Measurements from ENCODE around the gene CPD.
"Not testable (repeated sequence)": the region's sequence is repeated elsewhere in the genome, so short reads cannot be mapped to it uniquely, and the experiment has no call there.

CPD gene

DNA sequence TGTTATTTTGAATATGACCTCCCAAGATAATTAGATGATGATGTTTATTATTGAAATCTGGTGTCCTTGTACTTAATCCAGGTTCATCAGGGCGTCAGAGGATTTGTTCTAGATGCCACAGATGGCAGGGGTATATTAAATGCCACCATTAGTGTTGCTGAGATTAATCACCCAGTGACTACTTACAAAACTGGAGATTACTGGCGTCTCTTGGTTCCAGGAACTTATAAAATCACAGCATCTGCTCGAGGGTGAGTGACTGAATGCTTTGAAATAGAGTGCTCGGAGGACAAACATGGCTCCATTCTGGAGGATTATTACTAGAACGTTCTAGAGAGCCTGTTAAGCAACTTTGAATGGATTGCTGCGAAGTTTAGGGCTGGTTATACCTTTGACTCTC lies 65.0 kb downstream of the CPD start:
- Histone ChIP-seq H3K4me3 (ENCODE audit: low read length) (no peak overlapping the region), H3K4me1 (ENCODE audit: control insufficient read depth, insufficient read depth, low read length) (no peaks in the 10 kb centered on the region), H3K27me3 (ENCODE audit: control insufficient read depth, insufficient read depth, low read length) (no peaks in the 10 kb centered on the region), H3K9ac (ENCODE audit: low read depth, low read length) (no peak overlapping the region), H3K4me2 (ENCODE audit: low read length) (no peak overlapping the region), H3K9me3 (replicated peaks; ENCODE audit: low read length) (no peaks in the 10 kb centered on the region), H3K36me3 (ENCODE audit: insufficient read depth, low read length) (peaks cover 6% of the 10 kb centered on the region)

DNA sequence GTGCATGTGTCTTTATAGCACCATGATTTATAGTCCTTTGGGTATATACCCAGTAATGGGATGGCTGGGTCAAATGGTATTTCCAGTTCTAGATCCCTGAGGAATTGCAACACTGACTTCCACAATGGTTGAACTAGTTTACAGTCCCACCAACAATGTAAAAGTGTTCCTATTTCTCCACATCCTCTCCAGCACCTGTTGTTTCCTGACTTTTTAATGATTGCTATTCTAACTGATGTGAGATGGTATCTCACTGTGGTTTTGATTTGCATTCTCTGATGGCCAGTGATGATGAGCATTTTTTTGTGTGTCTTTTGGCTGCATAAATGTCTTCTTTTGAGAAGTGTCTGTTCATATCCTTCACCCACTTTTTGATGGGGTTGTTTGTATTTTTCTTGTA lies 67.9 kb downstream of the CPD start:
- H3K36me3 ChIP-seq (ENCODE audit: insufficient read depth, low read length), result peaks cover 11% of the 10 kb centered on the region
- H3K27me3 ChIP-seq (ENCODE audit: control insufficient read depth, insufficient read depth, low read length); H3K4me3 ChIP-seq (ENCODE audit: low read length); H3K4me1 ChIP-seq (ENCODE audit: control insufficient read depth, insufficient read depth, low read length); H3K4me2 ChIP-seq (ENCODE audit: low read length); H3K9ac ChIP-seq (ENCODE audit: low read depth, low read length); H3K9me3 ChIP-seq (replicated peaks; ENCODE audit: low read length): not testable (repeated sequence)

DNA sequence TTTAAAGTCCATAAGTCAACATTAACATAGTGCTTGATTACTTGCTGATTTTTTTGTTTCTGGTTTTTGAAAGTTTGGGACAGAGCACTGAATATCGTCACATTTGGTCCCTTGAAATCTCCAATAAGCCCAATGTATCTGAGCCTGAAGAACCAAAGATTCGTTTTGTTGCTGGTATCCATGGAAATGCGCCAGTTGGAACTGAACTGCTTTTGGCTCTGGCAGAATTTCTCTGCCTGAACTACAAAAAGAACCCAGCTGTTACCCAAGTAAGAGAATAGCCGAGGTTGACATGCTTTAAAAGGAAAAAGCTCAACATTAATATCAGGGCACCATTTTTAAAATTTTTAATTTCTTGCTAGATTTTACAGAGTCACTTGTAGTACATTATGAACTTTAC lies 70.8 kb downstream of the CPD start:
- Histone ChIP-seq H3K4me1 (ENCODE audit: control insufficient read depth, insufficient read depth, low read length) (peaks cover 7% of the 10 kb centered on the region), H3K9ac (ENCODE audit: low read depth, low read length) (no peak overlapping the region), H3K36me3 (ENCODE audit: insufficient read depth, low read length) (peaks cover 11% of the 10 kb centered on the region), H3K27me3 (ENCODE audit: control insufficient read depth, insufficient read depth, low read length) (no peaks in the 10 kb centered on the region), H3K4me2 (ENCODE audit: low read length) (no peak overlapping the region), H3K9me3 (replicated peaks; ENCODE audit: low read length) (no peaks in the 10 kb centered on the region), H3K4me3 (ENCODE audit: low read length) (no peak overlapping the region)

DNA sequence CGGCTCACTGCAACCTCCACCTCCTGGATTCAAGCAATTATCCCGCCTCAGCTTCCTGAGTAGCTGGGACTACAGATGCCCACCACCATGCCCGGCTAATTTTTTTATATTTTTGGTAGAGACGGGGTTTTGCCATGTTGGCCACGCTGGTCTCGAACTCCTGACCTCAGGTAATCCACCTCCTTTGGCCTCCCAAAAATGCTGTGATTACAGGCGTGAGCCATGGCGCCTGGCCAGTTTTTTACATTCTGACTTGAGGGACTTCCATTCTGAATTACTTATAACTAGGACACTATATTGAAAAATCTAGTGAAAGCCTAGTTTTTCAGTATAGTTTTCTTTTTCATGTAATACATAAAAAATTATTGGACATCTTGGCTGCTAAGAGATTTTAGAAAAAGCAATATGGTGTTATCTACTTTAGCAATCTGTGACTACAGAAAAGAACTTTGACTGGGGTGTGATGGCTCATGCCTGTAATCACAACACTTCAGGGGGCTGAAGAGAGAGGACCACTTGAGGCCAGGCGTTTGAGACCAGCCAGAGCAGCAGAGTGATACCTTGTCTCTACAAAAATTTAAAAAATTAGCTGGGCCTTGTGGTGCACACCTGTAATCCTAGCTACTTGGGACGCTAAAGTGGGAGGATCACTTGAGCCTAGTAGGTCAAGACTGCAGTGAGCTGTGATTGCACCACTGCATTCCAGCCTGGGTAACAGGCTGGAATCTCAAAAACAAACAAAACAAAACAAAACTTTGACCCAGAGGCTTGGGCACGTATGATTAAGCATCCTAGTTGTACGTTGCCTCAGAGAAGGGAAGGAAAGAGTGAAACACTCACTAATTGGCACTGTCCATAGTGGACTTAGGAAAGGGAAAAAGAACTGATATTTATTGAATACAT lies 71.6 kb downstream of the CPD start:
- no peak overlapping the region for H3K4me3 ChIP-seq (ENCODE audit: low read length)
- H3K9ac ChIP-seq (ENCODE audit: low read depth, low read length), result no peak overlapping the region
- peaks cover 10% of the 10 kb centered on the region for H3K36me3 ChIP-seq (ENCODE audit: insufficient read depth, low read length)
- H3K4me2 ChIP-seq (ENCODE audit: low read length), result no peak overlapping the region
- peaks cover 7% of the 10 kb centered on the region for H3K4me1 ChIP-seq (ENCODE audit: control insufficient read depth, insufficient read depth, low read length)
- H3K9me3 ChIP-seq (replicated peaks; ENCODE audit: low read length), result no peaks in the 10 kb centered on the region
- no peaks in the 10 kb centered on the region for H3K27me3 ChIP-seq (ENCODE audit: control insufficient read depth, insufficient read depth, low read length)

DNA sequence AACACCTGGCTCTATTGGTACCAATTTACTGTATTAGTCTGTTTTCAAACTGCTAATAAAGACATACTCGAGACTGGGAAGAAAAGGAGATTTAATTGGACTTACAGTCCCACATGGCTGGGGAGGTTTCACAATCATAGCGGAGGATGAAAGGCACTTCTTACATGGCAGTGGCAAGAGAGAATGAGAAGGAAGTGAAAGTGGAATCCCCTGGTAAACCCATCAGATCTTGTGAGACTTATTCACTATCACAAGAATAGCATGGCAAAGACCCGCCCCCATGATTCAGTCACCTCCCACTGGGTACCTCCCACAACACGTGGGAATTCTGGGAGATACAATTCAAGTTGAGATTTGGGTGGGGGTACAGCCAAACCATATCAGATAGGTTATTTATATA lies 75.9 kb downstream of the CPD start:
- Histone ChIP-seq H3K4me3 (ENCODE audit: low read length) (no peak overlapping the region), H3K9ac (ENCODE audit: low read depth, low read length) (no peak overlapping the region), H3K4me1 (ENCODE audit: control insufficient read depth, insufficient read depth, low read length) (peaks cover 7% of the 10 kb centered on the region), H3K27me3 (ENCODE audit: control insufficient read depth, insufficient read depth, low read length) (no peaks in the 10 kb centered on the region), H3K9me3 (replicated peaks; ENCODE audit: low read length) (no peaks in the 10 kb centered on the region), H3K36me3 (ENCODE audit: insufficient read depth, low read length) (peaks cover 8% of the 10 kb centered on the region), H3K4me2 (ENCODE audit: low read length) (no peak overlapping the region)

DNA sequence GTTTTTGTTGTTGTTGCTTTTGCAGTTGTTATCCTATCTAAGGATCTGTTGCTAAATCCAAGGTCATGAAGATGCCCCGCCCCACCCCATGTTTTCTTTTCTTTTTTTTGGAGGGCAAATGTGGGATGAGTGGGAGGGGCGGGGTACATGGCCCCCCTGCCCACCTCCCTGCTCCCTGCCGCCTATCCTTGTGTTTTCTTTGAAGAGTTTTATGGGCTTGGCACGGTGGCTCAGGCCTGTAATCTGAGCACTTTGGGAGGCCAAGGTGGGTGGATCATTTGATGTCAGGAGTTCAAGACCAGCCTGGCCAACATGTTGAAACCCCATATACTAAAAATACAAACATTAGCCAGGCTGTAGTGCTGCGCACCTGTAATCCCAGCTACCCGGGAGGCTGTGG lies 79.6 kb downstream of the CPD start:
- no peaks in the 10 kb centered on the region for H3K9me3 ChIP-seq (replicated peaks; ENCODE audit: low read length)
- H3K4me3 ChIP-seq (ENCODE audit: low read length), result no peak overlapping the region
- H3K36me3 ChIP-seq (ENCODE audit: insufficient read depth, low read length), result peaks cover 9% of the 10 kb centered on the region
- no peaks in the 10 kb centered on the region for H3K27me3 ChIP-seq (ENCODE audit: control insufficient read depth, insufficient read depth, low read length)
- H3K9ac ChIP-seq (ENCODE audit: low read depth, low read length), result no peak overlapping the region
- H3K4me1 ChIP-seq (ENCODE audit: control insufficient read depth, insufficient read depth, low read length), result no peaks in the 10 kb centered on the region
- no peak overlapping the region for H3K4me2 ChIP-seq (ENCODE audit: low read length)

DNA sequence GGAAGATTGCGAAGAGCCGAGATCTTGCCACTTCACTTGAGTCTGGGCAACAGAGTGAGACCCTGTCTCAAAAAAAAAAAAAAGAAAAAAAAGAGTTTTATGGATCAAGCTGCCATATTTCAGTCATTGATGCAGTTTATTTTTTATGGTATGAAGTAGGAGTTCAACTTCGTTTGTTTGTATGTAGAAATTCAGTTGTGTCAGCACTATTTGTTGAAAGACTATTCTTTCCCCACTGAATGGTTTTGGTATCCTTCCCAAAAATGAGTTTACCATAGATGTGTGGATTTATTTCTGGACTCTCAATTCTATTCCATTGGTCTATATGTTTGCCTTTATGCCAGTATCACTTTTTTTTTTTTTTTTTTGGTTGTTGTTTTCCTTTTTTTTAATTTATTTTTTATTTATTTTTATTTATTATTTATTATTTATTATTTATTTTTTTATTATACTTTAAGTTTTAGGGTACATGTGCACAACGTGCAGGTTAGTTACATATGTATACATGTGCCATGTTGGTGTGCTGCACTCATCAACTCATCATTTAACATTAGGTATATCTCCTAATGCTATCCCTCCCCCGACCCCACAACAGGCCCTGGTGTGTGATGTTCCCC lies 80.2 kb downstream of the CPD start:
- H3K27me3 ChIP-seq (ENCODE audit: control insufficient read depth, insufficient read depth, low read length); H3K9ac ChIP-seq (ENCODE audit: low read depth, low read length); H3K4me1 ChIP-seq (ENCODE audit: control insufficient read depth, insufficient read depth, low read length); H3K4me3 ChIP-seq (ENCODE audit: low read length); H3K36me3 ChIP-seq (ENCODE audit: insufficient read depth, low read length); H3K4me2 ChIP-seq (ENCODE audit: low read length); H3K9me3 ChIP-seq (replicated peaks; ENCODE audit: low read length): not testable (repeated sequence)

DNA sequence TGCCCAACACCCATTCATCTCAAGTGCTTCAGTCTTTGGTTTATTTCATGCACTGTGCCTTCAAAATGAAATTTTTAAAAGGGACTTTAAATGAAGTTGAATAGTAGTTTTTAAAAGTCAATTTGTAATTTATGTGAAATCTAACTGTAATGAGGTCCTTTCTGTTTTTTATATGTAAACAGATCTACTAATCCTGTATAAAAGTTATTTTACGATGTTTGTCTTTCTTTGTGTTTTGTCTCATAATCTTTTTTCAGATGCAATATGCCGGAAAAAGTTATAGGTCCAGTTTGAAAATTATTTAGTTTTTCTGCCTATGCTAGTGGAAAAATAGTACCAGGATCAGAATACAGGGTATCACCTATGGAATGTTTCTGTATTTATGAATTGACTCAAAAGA lies 89.7 kb downstream of the CPD start:
- H3K27me3 ChIP-seq (ENCODE audit: control insufficient read depth, insufficient read depth, low read length), result peaks cover 3% of the 10 kb centered on the region
- H3K9me3 ChIP-seq (replicated peaks; ENCODE audit: low read length), result no peaks in the 10 kb centered on the region
- no peak overlapping the region for H3K9ac ChIP-seq (ENCODE audit: low read depth, low read length)
- H3K4me2 ChIP-seq (ENCODE audit: low read length), result no peak overlapping the region
- H3K4me1 ChIP-seq (ENCODE audit: control insufficient read depth, insufficient read depth, low read length), result no peaks in the 10 kb centered on the region
- no peak overlapping the region for H3K4me3 ChIP-seq (ENCODE audit: low read length)
- peaks cover 6% of the 10 kb centered on the region for H3K36me3 ChIP-seq (ENCODE audit: insufficient read depth, low read length)

DNA sequence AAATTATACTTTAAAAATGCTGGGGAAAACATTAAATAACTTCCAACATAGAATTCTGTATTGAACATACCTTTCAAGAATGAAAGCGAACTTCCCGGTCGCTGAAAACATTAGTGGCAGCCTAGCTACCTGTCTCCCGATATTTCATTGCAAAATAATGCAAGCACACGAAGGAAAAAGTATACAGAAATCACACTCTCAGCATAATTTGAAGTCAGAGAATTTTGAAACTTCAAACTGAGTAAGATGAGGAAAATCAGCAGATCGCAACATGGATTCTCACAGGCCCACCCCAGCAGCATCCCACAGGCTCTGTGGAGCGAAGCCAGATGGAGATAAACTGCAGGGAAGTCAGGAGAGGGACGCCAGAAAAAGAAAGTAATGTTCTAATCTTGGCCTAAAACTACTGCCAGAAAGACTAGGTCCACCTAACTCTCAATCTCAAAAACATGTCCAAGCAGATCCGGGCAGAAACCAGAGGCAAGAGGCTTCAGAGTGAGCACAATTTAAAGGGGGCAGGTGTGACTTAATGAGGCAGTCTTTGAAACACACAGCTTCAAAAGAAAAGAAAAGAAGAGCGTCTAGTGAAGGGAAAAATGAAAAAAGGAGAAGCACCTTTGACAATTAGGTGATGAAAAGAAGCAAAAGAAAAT lies 93.6 kb downstream of the CPD start:
- H3K9ac ChIP-seq (ENCODE audit: low read depth, low read length), result no peak overlapping the region
- H3K36me3 ChIP-seq (ENCODE audit: insufficient read depth, low read length), result no peaks in the 10 kb centered on the region
- no peak overlapping the region for H3K4me3 ChIP-seq (ENCODE audit: low read length)
- H3K4me1 ChIP-seq (ENCODE audit: control insufficient read depth, insufficient read depth, low read length), result peaks cover 6% of the 10 kb centered on the region
- no peaks in the 10 kb centered on the region for H3K9me3 ChIP-seq (replicated peaks; ENCODE audit: low read length)
- H3K27me3 ChIP-seq (ENCODE audit: control insufficient read depth, insufficient read depth, low read length), result peaks cover 4% of the 10 kb centered on the region
- no peak overlapping the region for H3K4me2 ChIP-seq (ENCODE audit: low read length)

DNA sequence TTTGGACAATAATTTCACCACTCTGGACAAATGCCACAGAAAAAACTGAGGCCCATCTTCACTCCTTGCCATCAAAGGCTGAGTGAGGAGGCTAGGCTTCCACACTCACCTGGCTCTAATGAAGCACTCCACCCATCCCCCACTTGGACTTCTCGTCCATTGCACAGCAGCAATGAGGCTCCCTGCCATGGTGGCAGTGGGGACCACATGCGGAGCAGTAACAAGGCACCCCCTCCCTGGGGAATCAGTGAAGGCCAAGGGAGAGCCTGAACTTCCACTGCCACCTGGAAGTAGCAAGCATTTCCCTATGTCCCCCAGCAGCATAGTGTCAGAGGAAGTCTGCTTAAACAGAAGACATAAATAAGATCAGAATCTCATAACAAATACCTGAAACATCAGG lies 96.5 kb downstream of the CPD start:
- no peak overlapping the region for H3K9ac ChIP-seq (ENCODE audit: low read depth, low read length)
- no peaks in the 10 kb centered on the region for H3K36me3 ChIP-seq (ENCODE audit: insufficient read depth, low read length)
- peaks cover 4% of the 10 kb centered on the region for H3K27me3 ChIP-seq (ENCODE audit: control insufficient read depth, insufficient read depth, low read length)
- H3K9me3 ChIP-seq (replicated peaks; ENCODE audit: low read length), result no peaks in the 10 kb centered on the region
- H3K4me3 ChIP-seq (ENCODE audit: low read length), result no peak overlapping the region
- H3K4me2 ChIP-seq (ENCODE audit: low read length), result no peak overlapping the region
- peaks cover 12% of the 10 kb centered on the region for H3K4me1 ChIP-seq (ENCODE audit: control insufficient read depth, insufficient read depth, low read length)

DNA sequence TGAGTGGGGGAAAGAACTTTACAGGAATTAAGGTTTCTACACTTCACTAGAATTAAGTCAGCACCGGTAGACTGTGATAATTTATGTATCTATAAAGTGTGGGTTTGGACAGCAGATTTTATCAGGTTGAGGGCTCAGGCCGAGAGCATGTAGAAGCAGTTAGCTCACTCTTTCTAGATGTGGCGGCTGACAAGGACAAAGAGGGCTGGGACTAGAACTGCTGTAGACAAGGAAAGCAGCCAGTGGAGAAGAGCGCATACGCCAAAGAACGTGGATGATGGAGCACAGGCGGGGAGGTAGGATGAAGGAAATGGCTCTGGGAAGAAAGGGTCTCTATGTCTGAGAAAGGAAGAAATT lies 98.0 kb downstream of the CPD start:
- Histone ChIP-seq H3K4me3 (ENCODE audit: low read length) (peak overlapping the region; percentile 83), H3K9ac (ENCODE audit: low read depth, low read length) (peak overlapping the region; percentile 96), H3K36me3 (ENCODE audit: insufficient read depth, low read length) (peaks cover 7% of the 10 kb centered on the region), H3K9me3 (replicated peaks; ENCODE audit: low read length) (no peaks in the 10 kb centered on the region), H3K4me2 (ENCODE audit: low read length) (peak overlapping the region; percentile 87), H3K4me1 (ENCODE audit: control insufficient read depth, insufficient read depth, low read length) (peaks cover 12% of the 10 kb centered on the region), H3K27me3 (ENCODE audit: control insufficient read depth, insufficient read depth, low read length) (peaks cover 4% of the 10 kb centered on the region)
